ENCODE data around the gene ZC3H7A.

Gene ZC3H7A

DNA sequence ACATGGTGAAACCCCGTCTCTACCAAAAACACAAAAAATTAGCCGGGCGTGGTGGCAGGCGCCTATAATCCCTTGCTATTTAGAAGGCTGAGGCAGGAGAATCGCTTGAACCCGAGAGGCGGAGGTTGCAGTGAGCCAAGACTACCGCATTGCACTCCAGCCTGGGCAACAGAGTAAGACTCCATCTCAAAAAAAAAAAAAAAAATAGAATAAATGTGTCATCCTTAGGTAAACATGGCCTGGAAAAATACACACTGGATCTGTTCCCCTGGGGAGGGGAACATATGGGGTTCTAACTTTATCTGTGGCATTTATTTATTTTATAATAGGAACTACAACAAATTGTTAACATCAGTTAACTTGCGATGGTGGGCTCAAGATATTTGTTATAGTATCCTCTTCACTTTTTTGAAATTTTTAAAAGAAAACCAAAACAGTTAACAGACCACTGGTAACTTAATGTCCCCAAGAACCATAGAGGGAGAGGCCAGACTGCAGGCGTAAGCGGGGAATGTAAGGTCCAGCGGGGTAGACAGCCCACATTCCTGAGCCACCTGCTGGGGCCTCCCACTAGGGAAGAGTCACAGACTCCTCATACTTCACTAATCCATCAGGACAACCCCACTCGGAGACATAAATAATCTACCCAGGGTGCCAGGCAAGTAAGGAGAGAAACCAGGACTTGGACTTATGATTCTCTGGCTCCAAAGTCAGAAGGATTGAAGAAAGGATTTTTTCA, 41.9 kb downstream of the ZC3H7A start:
- TF ChIP-seq, protein P1, sequence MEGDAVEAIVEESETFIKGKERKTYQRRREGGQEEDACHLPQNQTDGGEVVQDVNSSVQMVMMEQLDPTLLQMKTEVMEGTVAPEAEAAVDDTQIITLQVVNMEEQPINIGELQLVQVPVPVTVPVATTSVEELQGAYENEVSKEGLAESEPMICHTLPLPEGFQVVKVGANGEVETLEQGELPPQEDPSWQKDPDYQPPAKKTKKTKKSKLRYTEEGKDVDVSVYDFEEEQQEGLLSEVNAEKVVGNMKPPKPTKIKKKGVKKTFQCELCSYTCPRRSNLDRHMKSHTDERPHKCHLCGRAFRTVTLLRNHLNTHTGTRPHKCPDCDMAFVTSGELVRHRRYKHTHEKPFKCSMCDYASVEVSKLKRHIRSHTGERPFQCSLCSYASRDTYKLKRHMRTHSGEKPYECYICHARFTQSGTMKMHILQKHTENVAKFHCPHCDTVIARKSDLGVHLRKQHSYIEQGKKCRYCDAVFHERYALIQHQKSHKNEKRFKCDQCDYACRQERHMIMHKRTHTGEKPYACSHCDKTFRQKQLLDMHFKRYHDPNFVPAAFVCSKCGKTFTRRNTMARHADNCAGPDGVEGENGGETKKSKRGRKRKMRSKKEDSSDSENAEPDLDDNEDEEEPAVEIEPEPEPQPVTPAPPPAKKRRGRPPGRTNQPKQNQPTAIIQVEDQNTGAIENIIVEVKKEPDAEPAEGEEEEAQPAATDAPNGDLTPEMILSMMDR (IDR thresholded peaks at IDR 0.05; ENCODE audit: low read depth, low read length, missing control alignments), result no peak
- no peak for DNase-seq (ENCODE audit: low read depth)
- no peak overlapping the region for H3K4me3 ChIP-seq (ENCODE audit: low read depth, low read length)
- in situ Hi-C loops (cut with HindIII; ENCODE audit: low sequenced_read_pairs), result no loop called here

DNA sequence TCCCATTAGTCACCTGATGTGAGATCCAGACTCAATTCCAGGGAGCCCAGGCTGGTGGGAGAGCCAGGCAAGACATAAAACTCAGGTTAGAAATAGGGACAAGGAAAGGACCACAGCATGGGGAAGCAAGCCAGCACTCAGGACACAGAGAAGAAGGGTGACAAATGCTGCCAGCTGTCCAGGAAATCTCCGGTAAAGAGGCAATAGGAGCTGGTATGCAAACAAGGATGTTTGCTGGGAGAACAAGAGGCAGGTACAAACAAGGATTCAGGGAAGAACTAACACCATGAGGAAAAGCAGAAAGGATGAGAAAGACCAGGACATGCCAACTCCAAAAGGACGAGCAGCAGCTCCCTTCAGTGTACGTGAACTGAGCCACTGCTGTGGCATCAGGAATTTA, 44.2 kb downstream of the ZC3H7A start:
- in situ Hi-C loops (cut with HindIII; ENCODE audit: low sequenced_read_pairs), result no loop called here
- no peak for DNase-seq (ENCODE audit: low read depth)
- TF ChIP-seq, protein P1 (IDR thresholded peaks at IDR 0.05; ENCODE audit: low read depth, low read length, missing control alignments), result no peak
- H3K4me3 ChIP-seq (ENCODE audit: low read depth, low read length), result no peak overlapping the region

DNA sequence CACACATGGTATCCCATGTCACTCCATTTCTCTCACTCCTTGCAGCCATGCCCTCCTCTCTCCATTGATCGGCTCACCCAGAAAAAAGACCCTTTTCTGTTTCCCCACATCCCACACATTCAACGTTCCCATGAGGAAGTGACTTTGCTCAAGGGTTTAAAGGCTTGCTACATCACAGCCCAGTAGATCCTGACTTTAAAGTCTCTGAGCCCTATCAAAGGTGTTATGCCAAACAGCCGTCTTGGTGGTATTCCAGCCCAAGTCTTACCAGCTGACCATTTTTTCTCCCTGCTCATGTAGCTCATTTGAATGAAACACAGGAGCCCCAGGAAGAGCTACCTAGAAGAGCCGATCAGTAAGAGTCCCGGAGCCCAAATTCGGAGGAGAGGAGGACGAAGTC, 47.0 kb downstream of the ZC3H7A start:
- in situ Hi-C loops (cut with HindIII; ENCODE audit: low sequenced_read_pairs), result no loop called here
- DNase-seq (ENCODE audit: low read depth), result no peak
- TF ChIP-seq, protein P1 (IDR thresholded peaks at IDR 0.05; ENCODE audit: low read depth, low read length, missing control alignments), result no peak
- H3K4me3 ChIP-seq (ENCODE audit: low read depth, low read length), result no peak overlapping the region

DNA sequence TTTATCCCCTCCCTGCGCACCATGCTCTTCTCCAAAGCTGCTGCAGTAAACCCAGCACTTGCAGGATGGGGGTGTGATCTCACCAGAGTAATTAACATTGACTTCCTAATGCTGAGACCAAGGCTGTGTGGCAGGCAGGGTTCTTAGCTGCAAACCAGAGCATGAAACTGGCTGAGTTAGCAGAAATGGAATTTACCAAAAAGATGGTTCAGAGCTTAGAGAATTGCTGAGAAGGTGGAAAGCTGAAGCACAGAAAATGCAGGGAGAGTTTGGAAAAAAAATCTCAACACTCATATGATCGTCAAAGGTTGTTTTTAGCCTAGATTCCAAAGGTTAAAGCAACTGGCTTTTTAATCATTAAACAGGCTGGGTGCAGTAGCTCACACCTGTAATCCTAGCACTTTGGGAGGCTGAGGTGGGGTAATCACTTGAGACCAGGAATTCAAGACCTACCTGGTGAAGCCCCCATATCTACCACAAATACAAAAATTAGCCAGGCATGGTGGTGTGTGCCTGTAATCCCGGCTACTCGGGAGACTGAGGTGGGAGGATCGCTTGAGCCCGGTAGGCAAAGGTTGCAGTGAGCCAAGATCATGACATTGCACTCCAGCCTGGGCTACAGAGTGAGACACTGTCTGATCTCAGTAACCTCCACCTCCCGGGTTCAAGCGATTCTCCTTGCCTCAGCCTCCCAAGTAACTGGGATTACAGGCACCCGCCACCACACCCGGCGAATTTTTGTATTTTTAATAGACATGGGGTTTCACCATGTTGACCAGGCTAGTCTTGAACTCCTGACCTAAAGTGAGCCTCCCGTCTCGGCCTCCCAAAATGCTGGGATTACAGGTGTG, 48.4 kb downstream of the ZC3H7A start:
- no peak overlapping the region for H3K4me3 ChIP-seq (ENCODE audit: low read depth, low read length)
- in situ Hi-C loops (cut with HindIII; ENCODE audit: low sequenced_read_pairs), result no loop called here
- TF ChIP-seq, protein P1 (IDR thresholded peaks at IDR 0.05; ENCODE audit: low read depth, low read length, missing control alignments), result no peak
- no peak for DNase-seq (ENCODE audit: low read depth)

DNA sequence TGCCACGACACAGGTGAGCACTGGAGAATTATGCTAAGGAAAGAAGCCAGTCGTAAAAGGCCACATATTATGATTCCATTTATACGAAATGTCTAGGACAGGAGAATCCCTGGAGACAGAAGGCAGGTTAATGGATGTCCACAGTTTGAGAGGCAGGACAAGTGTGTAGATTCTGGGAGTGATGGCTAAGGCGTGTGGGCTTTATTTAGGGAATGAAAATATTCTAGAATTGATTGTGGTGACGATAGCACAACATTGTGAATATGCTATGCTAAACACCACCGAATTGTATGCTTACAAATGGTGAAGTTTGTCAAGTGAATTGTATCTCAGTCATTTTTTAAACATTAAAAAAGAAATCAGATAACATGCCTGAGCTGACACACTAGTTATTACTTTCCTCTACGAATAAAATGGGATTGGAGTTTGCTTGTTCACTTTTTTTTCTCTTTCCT, 49.1 kb downstream of the ZC3H7A start:
- TF ChIP-seq, protein P1 (IDR thresholded peaks at IDR 0.05; ENCODE audit: low read depth, low read length, missing control alignments), result no peak
- in situ Hi-C loops (cut with HindIII; ENCODE audit: low sequenced_read_pairs), result no loop called here
- no peak for DNase-seq (ENCODE audit: low read depth)
- H3K4me3 ChIP-seq (ENCODE audit: low read depth, low read length), result no peak overlapping the region

DNA sequence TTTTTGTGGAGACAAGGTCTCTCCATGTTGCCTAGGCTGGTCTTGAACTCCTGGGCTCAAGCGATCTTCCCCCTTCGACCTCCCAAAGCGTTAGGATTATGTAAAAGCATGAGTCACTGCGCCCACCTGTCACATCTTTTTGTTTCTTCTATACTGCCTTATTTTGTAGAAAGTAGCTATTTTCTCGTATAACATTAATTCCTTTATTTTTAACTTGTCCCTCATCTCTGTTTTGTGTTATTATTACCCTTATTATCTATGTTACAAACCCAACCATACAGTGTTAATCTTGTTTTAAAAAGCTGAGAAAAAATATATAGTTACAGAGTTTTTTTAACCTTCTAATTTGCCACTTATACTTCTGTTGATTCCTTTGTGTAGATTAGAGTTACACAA, 53.0 kb downstream of the ZC3H7A start:
- H3K4me3 ChIP-seq (ENCODE audit: low read depth, low read length), result no peak overlapping the region
- in situ Hi-C loops (cut with HindIII; ENCODE audit: low sequenced_read_pairs), result loop anchor here (5.0 kb wide), 1 partner anchor 72 kb away; no protein-coding TSS in a partner anchor
- TF ChIP-seq, protein P1 (IDR thresholded peaks at IDR 0.05; ENCODE audit: low read depth, low read length, missing control alignments), result no peak
- DNase-seq (ENCODE audit: low read depth), result no peak
